BE2C (cell line): ENCODE data around the gene SH3RF1.

Source experiments
- DNase-seq: peaks from one replicate; pipeline ENCODE4 v3.0.0-alpha.2; 2020
- H3K27me3 ChIP-seq: fragments of 250-450 bp; sonication (Bioruptor Pico); 2 replicates; pipeline ENCODE4 v1.5.1; 2020; ENCODE audit warnings: mild to moderate bottlenecking
- H3K36me3 ChIP-seq: fragments of 250-450 bp; sonication (Bioruptor Pico); 2 replicates; pipeline ENCODE4 v1.5.1; 2020; ENCODE audit warnings: mild to moderate bottlenecking
- H3K4me1 ChIP-seq: fragments of 250-450 bp; sonication (Bioruptor Pico); 2 replicates; pipeline ENCODE4 v1.5.1; 2020
- H3K4me3 ChIP-seq: 2 replicates; pipeline ENCODE4 v1.5.1; 2011; ENCODE audit warnings: low read depth, low read length
- H3K9me3 ChIP-seq: fragments of 250-450 bp; sonication (Bioruptor Pico); 2 replicates; pipeline ENCODE4 v1.5.1; 2020
- TF ChIP-seq, protein P1 (sequence below): IDR thresholded peaks from 2 replicates; pipeline ENCODE4 v1.5.1; 2012; ENCODE audit warnings: mild to moderate bottlenecking, low read depth, low read length

Gene SH3RF1

DNA sequence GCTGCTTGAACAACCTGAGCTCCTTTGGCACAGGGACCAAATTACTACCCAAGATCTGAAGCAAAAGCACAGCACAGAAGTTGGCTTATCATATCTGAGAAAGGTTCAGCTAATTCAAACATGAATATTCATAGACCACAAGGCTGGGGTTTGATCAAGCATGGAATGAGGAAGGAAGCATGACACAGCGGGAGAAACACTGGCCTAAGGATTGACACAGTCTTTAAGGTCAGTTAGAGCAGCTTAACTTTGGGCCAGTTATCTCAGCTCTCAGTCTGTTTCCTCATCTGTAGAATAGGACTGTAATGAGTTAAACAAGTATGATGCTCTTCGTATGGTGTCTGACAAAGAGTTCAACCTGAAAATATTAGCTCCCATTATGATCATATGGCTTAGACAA is 172.2 kb downstream of the SH3RF1 start:
- no peak for DNase-seq
- H3K4me3 ChIP-seq: no peak overlapping the region
- H3K9me3 ChIP-seq: no peaks in the 10 kb centered on the region
- H3K4me1 ChIP-seq: peaks cover 15% of the 10 kb centered on the region
- TF ChIP-seq, protein P1, sequence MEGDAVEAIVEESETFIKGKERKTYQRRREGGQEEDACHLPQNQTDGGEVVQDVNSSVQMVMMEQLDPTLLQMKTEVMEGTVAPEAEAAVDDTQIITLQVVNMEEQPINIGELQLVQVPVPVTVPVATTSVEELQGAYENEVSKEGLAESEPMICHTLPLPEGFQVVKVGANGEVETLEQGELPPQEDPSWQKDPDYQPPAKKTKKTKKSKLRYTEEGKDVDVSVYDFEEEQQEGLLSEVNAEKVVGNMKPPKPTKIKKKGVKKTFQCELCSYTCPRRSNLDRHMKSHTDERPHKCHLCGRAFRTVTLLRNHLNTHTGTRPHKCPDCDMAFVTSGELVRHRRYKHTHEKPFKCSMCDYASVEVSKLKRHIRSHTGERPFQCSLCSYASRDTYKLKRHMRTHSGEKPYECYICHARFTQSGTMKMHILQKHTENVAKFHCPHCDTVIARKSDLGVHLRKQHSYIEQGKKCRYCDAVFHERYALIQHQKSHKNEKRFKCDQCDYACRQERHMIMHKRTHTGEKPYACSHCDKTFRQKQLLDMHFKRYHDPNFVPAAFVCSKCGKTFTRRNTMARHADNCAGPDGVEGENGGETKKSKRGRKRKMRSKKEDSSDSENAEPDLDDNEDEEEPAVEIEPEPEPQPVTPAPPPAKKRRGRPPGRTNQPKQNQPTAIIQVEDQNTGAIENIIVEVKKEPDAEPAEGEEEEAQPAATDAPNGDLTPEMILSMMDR: no peak
- H3K27me3 ChIP-seq: no peaks in the 10 kb centered on the region
- peaks cover 17% of the 10 kb centered on the region for H3K36me3 ChIP-seq

- peaks cover 17% of the 10 kb centered on the region for H3K36me3 ChIP-seq
- TF ChIP-seq, protein P1: no peak
- no peak for DNase-seq
- peaks cover 15% of the 10 kb centered on the region for H3K4me1 ChIP-seq
- H3K27me3 ChIP-seq: no peaks in the 10 kb centered on the region
- no peak overlapping the region for H3K4me3 ChIP-seq
- H3K9me3 ChIP-seq: no peaks in the 10 kb centered on the region
These were observed 172.7 kb downstream of the SH3RF1 start for GRCh38 chr4:169098054-169098497.

- no peak for DNase-seq
- H3K36me3 ChIP-seq: peaks cover 17% of the 10 kb centered on the region
- H3K9me3 ChIP-seq: no peaks in the 10 kb centered on the region
- no peaks in the 10 kb centered on the region for H3K27me3 ChIP-seq
- TF ChIP-seq, protein P1: no peak
- peaks cover 8% of the 10 kb centered on the region for H3K4me1 ChIP-seq
- H3K4me3 ChIP-seq: no peak overlapping the region
These were observed 174.5 kb downstream of the SH3RF1 start for GRCh38 chr4:169096221-169096620.

GRCh38 chr4:169094656-169095231 is 176.0 kb downstream of the SH3RF1 start:
- no peaks in the 10 kb centered on the region for H3K4me1 ChIP-seq
- no peak overlapping the region for H3K4me3 ChIP-seq
- H3K9me3 ChIP-seq: peaks cover 2% of the 10 kb centered on the region; the same call in 1 of the 2 replicates
- H3K36me3 ChIP-seq: peaks cover 17% of the 10 kb centered on the region
- no peak for DNase-seq
- TF ChIP-seq, protein P1: no peak
- H3K27me3 ChIP-seq: no peaks in the 10 kb centered on the region

DNA sequence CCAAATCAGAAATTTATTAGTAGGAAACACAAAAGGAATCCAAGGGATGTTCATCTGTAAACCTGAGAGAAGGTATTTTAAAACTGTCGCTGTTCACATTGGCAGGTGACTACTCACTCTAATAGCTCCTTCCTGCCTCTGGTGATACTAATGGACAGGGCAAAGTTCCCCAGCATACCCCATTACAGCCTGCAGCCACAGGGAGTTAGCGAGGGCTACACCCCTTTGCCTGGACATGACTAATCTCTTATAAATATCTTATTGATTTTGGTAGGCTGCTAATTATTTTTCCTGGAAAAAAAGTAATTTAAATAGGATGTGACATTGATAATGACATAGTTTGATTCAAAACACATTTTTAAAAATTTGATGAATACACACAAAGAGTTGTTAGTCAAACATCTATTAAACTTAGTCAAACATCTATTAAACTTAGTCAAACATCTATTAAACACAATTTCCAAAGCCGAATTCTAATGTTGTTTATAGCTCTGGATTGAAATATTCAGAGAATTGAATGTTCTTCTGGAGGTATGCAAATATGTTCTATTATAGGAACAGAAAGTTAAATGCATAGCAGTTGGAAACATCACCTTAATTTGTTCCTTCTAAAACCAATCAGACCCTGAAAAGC is 177.8 kb downstream of the SH3RF1 start:
- Histone ChIP-seq H3K9me3 (peaks cover 4% of the 10 kb centered on the region), H3K27me3 (no peaks in the 10 kb centered on the region), H3K36me3 (peaks cover 11% of the 10 kb centered on the region), H3K4me1 (peaks cover 8% of the 10 kb centered on the region), H3K4me3 (no peak overlapping the region)
- no peak for DNase-seq
- TF ChIP-seq, protein P1: no peak
